HepG2 (cell line): Measurements from ENCODE around the gene TRIM23. TPM values are rescaled to one million over a fixed set of nuclear protein-coding genes. Genes with fewer than 3 reads are reported as not detected.

ENCODE experiments used
- ATAC-seq: fragments of 200-7000 bp; cut with Tn5 transposase; 3 replicates; pipeline ENCODE4 v1.9.1; 2020; ENCODE audit warnings: mild to moderate bottlenecking, moderate library complexity
- BruUV-seq: library from RNA; stranded (reverse); fragments of 400-500 nt; replicated peaks from 2 replicates; lab custom pipeline; 2021; lab: Mats Ljungman, UMichigan
- CTCF ChIA-PET: fragments of 300-600 bp; formaldehyde crosslinking; extraction: SDS; loops from one replicate; lab custom pipeline; 2021; ENCODE audit warnings: low total read pairs, inconsistent platforms, low intra/inter-chr PET ratio; lab: Yijun Ruan, JAX
- POLR2A ChIA-PET: fragments of 350-600 bp; sonication (Branson Sonifier 250); formaldehyde crosslinking; loops from one replicate; lab custom pipeline; 2020; ENCODE audit warnings: antibody characterized with exemption, inconsistent platforms; lab: Yijun Ruan, JAX
- DNase-seq: peaks from one replicate; pipeline ENCODE4 v3.0.0-alpha.2; 2015; ENCODE audit warnings: low spot score
- FAIRE-seq: peaks from 3 replicates; lab custom pipeline; 2011; peaks lifted over from hg19 to GRCh38; lab: Jason Lieb, UNC
- H2AFZ ChIP-seq: one replicate; pipeline ENCODE4 v1.6.1; 2011; ENCODE audit warnings: low read length, inconsistent platforms
- H3K27ac ChIP-seq: fragments of 300-600 bp; 3 replicates; pipeline ENCODE4 v1.8.0; 2011; ENCODE audit warnings: mixed run types, mild to moderate bottlenecking, mixed read lengths, low read length, inconsistent platforms; ENCODE audit not compliant: insufficient read depth; ENCODE audit errors: extremely low read length
- H3K27me3 ChIP-seq, 2 experiments: fragments of 200-600 bp in 1 of 2; 2 replicates in 1 of 2; 3 replicates in 1 of 2; pipeline versions ENCODE4 v1.6.0 to v1.8.0; 2011; ENCODE audit warnings: low read length in 2 of 2, mild to moderate bottlenecking in 2 of 2, moderate library complexity in 2 of 2, inconsistent platforms in 1 of 2; ENCODE audit not compliant: insufficient read depth in 2 of 2, control insufficient read depth in 1 of 2
- H3K36me3 ChIP-seq, 2 experiments: fragments of 200-600 bp in 1 of 2; replicated peaks in 1 of 2; 2 replicates in 1 of 2; 3 replicates in 1 of 2; pipeline versions ENCODE4 v1.5.1 to v1.8.0; 2011; ENCODE audit warnings: low read length in 2 of 2, inconsistent platforms in 1 of 2; ENCODE audit not compliant: insufficient read depth in 2 of 2, control insufficient read depth in 1 of 2
- H3K4me1 ChIP-seq: 2 replicates; pipeline ENCODE4 v1.5.1; 2012; ENCODE audit warnings: low read length, inconsistent platforms; ENCODE audit not compliant: insufficient read depth
- H3K4me2 ChIP-seq: 2 replicates; pipeline ENCODE4 v1.6.0; 2011; ENCODE audit warnings: low read depth, low read length, inconsistent platforms
- H3K4me3 ChIP-seq, 3 experiments: fragments of 200-600 bp in 1 of 3; sonication (generic), shearing (Covaris generic) in 1 of 3; replicated peaks in 1 of 3; 2 replicates each; pipeline ENCODE4 v1.5.1; 2011 to 2016; ENCODE audit warnings: low read length in 3 of 3, inconsistent platforms in 2 of 3, low read depth in 2 of 3, mild to moderate bottlenecking in 2 of 3, control low read depth in 1 of 3, mixed read lengths in 1 of 3; ENCODE audit not compliant: insufficient read depth in 1 of 3
- H3K79me2 ChIP-seq: one replicate; pipeline ENCODE4 v1.6.1; 2011; ENCODE audit warnings: low read length, inconsistent platforms; ENCODE audit not compliant: insufficient read depth
- H3K9ac ChIP-seq: 2 replicates; pipeline ENCODE4 v1.6.0; 2011; ENCODE audit warnings: mild to moderate bottlenecking, low read depth, low read length, inconsistent platforms; ENCODE audit not compliant: insufficient read depth
- H3K9me3 ChIP-seq: 2 replicates; pipeline ENCODE4 v1.5.1; 2012; ENCODE audit warnings: mild to moderate bottlenecking, low read length
- H4K20me1 ChIP-seq: 2 replicates; pipeline ENCODE4 v1.6.0; 2011; ENCODE audit warnings: inconsistent platforms, mild to moderate bottlenecking, low read length, moderate library complexity; ENCODE audit not compliant: insufficient read depth
- DR1 ChIP-seq: sonication (generic); formaldehyde crosslinking; IDR thresholded peaks from 2 replicates; pipeline ENCODE4 v1.8.0; 2021; ENCODE audit warnings: mild to moderate bottlenecking, missing genetic modification reagents, inconsistent platforms
- KMT2B ChIP-seq: IDR thresholded peaks from 2 replicates; pipeline ENCODE4 v1.6.1; 2016; ENCODE audit warnings: missing genetic modification reagents, missing compliant biosample characterization
- NFKBIZ ChIP-seq: IDR thresholded peaks from 2 replicates; pipeline ENCODE4 v1.6.1; 2018; ENCODE audit warnings: missing genetic modification reagents, missing compliant biosample characterization
- TGIF2 ChIP-seq: IDR thresholded peaks from 2 replicates; pipeline ENCODE4 v1.6.1; 2016; ENCODE audit warnings: control low read depth, missing compliant biosample characterization
- ZNF430 ChIP-seq: sonication (generic); formaldehyde crosslinking; IDR thresholded peaks from 2 replicates; pipeline ENCODE4 v1.9.0; 2021; ENCODE audit warnings: mild to moderate bottlenecking, missing genetic modification reagents
- ZNF672 ChIP-seq: sonication (generic); formaldehyde crosslinking; IDR thresholded peaks from 2 replicates; pipeline ENCODE4 v1.8.1; 2022; ENCODE audit warnings: missing genetic modification reagents
- WGBS: methylation state at CpG from one replicate; pipeline ENCODE4 v1.1.6; 2017; ENCODE audit warnings: low lambda C conversion rate; 5-methylcytosine and 5-hydroxymethylcytosine counted together
- in situ Hi-C: cut with HindIII; loops from 2 replicates; pipeline ENCODE4 v1.10.0; 2017; ENCODE audit warnings: low pct_unique_long_range_greater_than_20kb; ENCODE audit not compliant: extremely low pct_ligation_motif_present
- intact Hi-C: fragments of 100-400 bp; cut with micrococcal nuclease; formaldehyde crosslinking; loops from one replicate; pipeline ENCODE4 v1.10.0; 2022; ENCODE audit not compliant: unreplicated experiment
- polyA plus RNA-seq, 8 experiments: library from polyadenylated mRNA; depleted of rRNA in 3 of 8; stranded (reverse) in 7 of 8; unstranded in 1 of 8; fragments of >200 nt; fragmentation: Illumina TruSeq in 4 of 8; extraction: Trizol in 4 of 8; gene quantifications; 2 replicates each; pipeline versions ENCODE4 v1.2.1 to v1.2.3, GENCODE V29; 2011 to 2016; ENCODE audit warnings: low read depth in 4 of 8, missing spikeins in 1 of 8, mixed read lengths in 1 of 8; ENCODE audit not compliant: insufficient read depth in 1 of 8
- total RNA-seq, 5 experiments: library from RNA; depleted of rRNA; stranded (reverse); fragments of >200 nt; fragmentation: Illumina TruSeq; extraction: Trizol; gene quantifications; 2 replicates each; pipeline ENCODE4 v1.2.3, GENCODE V29; 2016; ENCODE audit warnings: low read depth in 1 of 5
- TF ChIP-seq, protein P1 (sequence below): sonication (generic); formaldehyde crosslinking; IDR thresholded peaks from 2 replicates; pipeline ENCODE4 v1.5.0; 2020; ENCODE audit warnings: missing genetic modification reagents

Gene TRIM23
- total and polyA plus RNA-seq, 2 of the 13 experiments (the other 11 are each of a cell fraction or from before 2014, with no cell fraction given), result 4.6 to 11.4 TPM

DNA sequence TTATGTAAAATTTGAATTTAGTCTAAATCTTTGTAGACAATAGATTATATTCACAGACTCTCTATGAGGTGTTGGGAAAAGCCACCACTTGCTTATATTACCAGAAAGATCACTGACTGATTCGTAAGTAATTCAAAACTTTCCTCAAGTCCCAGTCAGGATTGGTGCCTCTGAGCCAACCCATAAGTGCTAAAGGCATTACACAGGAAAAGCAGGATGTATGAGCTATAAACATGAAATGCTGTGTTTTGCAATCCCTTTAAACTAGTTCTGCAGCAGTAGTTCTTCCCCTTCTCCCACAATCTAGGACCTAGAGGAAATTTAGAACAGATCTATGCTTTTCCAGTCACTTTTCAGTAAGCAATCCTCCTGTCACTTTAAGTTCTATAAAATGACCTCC, 48.7 kb upstream of the TRIM23 start (continued):
- TF ChIP-seq DR1 (CRISPR knock-in tag) (no peak), ZNF430 (CRISPR knock-in tag) (no peak)

DNA sequence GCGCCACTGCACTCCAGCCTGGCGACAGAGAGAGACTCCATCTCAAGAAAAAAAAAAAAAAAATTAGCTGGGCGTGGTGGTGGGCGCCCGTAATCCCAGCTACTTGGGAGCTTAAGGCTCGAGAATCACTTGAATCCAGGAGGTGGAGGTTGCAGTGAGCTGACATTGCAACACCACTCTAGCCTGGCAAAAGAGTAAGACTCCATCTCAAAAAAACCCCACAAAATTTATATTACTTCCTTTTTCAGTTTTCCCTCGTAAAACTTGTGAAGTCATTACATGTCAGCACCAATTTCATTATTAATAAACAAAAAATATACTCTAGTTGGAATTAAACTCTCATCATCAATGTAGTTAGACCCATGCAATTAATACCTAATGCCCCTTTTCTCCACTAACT, 44.6 kb upstream of the TRIM23 start:
- no peaks in the 10 kb centered on the region for H3K27me3 ChIP-seq
- ChIA-PET POLR2A (no interaction called here), CTCF (no interaction called here)
- BruUV-seq, result no TSS peak
- FAIRE-seq (no peak), DNase-seq (no peak), ATAC-seq (no peak)
- no peaks in the 10 kb centered on the region for H4K20me1 ChIP-seq
- TF ChIP-seq TGIF2 (no peak), NFKBIZ (CRISPR knock-in tag) (no peak), ZNF672 (CRISPR knock-in tag) (no peak), KMT2B (CRISPR knock-in tag) (no peak)
- TF ChIP-seq, protein P1, sequence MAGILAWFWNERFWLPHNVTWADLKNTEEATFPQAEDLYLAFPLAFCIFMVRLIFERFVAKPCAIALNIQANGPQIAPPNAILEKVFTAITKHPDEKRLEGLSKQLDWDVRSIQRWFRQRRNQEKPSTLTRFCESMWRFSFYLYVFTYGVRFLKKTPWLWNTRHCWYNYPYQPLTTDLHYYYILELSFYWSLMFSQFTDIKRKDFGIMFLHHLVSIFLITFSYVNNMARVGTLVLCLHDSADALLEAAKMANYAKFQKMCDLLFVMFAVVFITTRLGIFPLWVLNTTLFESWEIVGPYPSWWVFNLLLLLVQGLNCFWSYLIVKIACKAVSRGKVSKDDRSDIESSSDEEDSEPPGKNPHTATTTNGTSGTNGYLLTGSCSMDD (CRISPR knock-in tag), result no peak
- H2AFZ ChIP-seq, result no peak overlapping the region
- peaks cover 1 to 37% of the 10 kb centered on the region in 2 experiments; a peak in 4 of 5 replicates for H3K36me3 ChIP-seq
- intact Hi-C loops (no loop called here), in situ Hi-C loops (no loop called here)
- no peaks in the 10 kb centered on the region for H3K4me1 ChIP-seq
- H3K79me2 ChIP-seq, result no peaks in the 10 kb centered on the region
- H3K4me2 ChIP-seq, result no peak overlapping the region
- 84% methylated on average over 7 of the region's 7 CpGs for WGBS
- no peak overlapping the region for H3K27ac ChIP-seq
- no peak overlapping the region for H3K4me3 ChIP-seq
- H3K9ac ChIP-seq, result no peak overlapping the region
- H3K9me3 ChIP-seq, result no peaks in the 10 kb centered on the region
